Measurements from ENCODE around the gene TCF7.
"Not testable (repeated sequence)": the region's sequence is repeated elsewhere in the genome, so short reads cannot be mapped to it uniquely, and the experiment has no call there.

Gene TCF7

GRCh38 chr5:134145041-134145757 lies 30.7 kb downstream of the TCF7 start:
- no peak for DNase-seq (ENCODE audit: low read depth in 3 of 3)

- peak; percentile 58 to 78 (median 71) for DNase-seq (ENCODE audit: low read depth in 3 of 3)
Measured at GRCh38 chr5:134145779-134146581, 31.5 kb downstream of the TCF7 start.

GRCh38 chr5:134146651-134147518 lies 32.4 kb downstream of the TCF7 start:
- no peak for DNase-seq (ENCODE audit: low read depth in 3 of 3)

GRCh38 chr5:134148316-134148715 lies 33.8 kb downstream of the TCF7 start:
- DNase-seq (ENCODE audit: low read depth in 3 of 3), result no peak

- DNase-seq (ENCODE audit: low read depth in 3 of 3), result no peak
Measured at GRCh38 chr5:134148986-134149539, 34.6 kb downstream of the TCF7 start.

DNA sequence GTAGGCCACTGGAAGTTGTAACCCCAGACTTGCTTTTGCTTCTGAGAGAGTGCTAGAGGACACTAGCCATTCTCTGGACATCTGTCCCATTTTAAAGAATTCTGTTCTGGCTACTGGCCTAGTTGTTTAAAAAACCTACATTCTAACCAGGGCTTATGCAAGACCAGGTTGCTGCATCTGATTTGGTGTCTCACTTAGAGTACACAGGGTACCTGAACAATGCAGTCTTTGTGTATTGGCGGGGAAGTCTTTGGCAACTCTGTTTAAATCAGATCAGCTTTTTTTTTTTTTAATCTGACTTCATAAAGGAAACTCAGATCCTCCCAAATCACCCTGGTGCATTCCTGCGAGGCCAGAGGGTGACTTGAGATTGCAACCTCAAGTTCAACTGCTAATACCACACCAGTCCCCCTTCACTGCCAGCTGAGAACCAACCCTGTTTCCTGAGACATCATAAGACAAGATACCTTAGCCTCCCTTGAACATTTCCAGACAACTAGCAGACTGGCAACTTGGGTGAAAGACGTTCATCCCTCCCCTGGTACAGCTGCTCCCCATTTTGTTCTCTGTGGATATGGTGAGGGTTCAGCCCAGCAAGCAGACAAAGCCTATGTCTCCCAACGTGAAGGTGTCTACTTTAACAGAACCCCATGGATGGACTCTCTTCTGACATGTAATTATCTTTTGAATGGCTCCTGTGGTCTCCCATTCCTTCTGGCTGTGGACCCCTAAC lies 35.3 kb downstream of the TCF7 start:
- no peak for DNase-seq (ENCODE audit: low read depth in 3 of 3)

DNA sequence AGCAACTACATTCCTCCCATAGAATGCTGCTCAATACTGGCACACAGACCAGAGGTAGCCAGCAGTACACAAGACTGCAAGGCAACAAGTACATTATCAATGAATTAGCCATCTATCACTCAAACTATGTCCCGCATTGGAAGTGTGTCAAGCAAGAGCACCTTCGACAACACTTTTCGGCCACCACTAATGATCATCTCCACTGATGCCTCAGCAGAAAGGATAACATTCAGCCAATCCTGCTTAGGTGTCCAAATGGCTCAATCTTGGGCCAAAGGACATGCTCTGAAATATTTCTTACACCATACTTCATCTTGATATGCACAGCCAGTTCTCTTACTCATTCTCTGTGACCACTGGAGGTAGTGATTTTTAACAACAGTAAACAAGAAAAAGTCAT lies 37.2 kb downstream of the TCF7 start:
- no peak for DNase-seq (ENCODE audit: low read depth in 3 of 3)

GRCh38 chr5:134152173-134152832 lies 37.8 kb downstream of the TCF7 start:
- not testable (repeated sequence) for DNase-seq (ENCODE audit: low read depth in 3 of 3)

DNA sequence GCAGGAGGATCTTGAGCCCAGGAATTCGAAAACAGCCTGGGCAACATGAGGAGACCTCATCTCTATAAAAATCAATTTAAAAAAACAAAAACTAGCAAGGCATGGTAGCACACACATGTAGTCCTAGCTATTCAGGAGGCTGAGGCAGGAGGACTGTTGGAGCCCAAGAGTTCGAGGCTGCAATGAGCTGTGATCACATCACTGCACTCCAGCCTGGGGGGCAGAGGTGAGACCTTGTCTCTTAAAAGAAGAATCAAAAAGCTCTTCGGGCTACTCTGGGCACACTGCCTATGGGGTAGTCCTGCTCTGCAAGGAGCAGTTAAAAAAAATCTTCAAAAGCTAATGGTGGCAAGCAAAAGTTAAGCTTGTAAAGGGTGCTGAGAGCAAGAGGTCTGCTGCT lies 38.8 kb downstream of the TCF7 start:
- DNase-seq (ENCODE audit: low read depth in 3 of 3), result no peak

- DNase-seq (ENCODE audit: low read depth in 3 of 3), result no peak
Measured at GRCh38 chr5:134153657-134154056, 39.2 kb downstream of the TCF7 start.

DNA sequence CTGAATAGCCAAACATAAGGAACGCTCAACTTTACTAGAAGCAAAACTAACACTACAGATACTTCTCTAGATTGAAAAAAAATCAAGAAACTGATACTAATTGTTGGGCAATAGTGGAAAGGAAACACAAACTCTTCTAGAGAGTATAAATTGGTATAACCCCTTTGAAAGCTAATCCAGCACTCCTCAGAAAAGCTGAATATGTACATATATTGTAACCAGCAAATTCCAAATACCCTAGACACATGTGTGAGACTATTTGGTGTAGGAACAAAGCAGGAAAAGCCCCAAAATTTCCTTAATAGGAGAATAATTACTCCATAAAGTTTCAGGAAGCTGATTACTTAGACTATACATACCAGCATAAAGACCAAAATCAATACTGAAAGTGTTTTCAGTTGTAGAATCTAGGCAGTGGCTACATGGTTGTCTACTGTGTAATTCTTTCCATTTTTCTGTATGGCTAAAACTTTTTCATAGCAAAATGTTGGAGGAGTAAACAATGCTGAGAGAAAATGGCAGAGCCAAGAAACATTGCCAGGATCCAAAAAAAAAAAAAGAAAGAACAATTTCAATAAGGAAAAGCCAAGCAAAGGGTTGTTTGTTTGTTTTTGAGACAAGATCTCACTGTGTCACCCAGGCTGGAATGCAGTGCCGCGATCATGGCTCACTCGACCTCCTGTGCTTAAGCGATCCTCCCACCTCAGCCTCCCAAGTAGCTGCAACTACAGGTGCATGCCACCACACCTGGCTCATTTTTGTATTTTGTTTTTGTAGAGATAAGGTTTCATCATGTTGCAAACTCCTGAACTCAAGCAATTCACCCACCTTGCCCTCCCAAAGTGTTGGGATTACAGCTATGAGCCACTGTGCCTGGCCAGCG lies 47.3 kb downstream of the TCF7 start:
- DNase-seq (ENCODE audit: low read depth in 3 of 3), result no peak

- no peak for DNase-seq (ENCODE audit: low read depth in 3 of 3)
Measured at GRCh38 chr5:134162592-134162991, 48.1 kb downstream of the TCF7 start.

GRCh38 chr5:134171972-134172371 lies 57.5 kb downstream of the TCF7 start:
- no peak for DNase-seq (ENCODE audit: low read depth in 3 of 3)

- DNase-seq (ENCODE audit: low read depth in 3 of 3), result no peak
Measured at GRCh38 chr5:134174841-134175839, 60.7 kb downstream of the TCF7 start.

DNA sequence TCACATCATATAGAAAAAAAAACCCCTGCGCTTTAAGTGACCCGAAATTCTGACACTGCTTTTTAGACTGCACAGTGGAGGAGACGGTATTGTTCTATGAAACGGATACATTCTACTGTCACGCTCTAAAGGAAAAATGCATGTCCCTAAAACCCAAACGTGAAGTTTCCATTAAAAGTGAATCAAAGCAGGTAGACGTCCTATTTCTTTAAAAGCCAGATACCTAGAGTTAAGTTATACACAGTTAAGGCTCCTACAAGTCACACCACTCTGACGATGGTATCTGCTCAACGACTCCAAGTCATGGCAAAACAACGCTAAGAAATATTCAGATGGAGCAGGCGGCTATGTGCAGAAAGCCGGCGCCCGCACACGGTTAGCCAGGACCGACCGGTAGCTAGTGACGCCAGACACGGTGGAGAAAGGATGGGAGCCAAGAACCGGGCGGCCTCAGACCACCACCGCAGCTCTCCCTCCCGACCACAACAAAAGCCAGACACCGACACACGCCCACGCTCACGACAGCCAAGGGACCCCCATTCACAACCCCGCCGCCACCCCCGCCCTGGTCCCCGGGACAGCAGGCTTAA lies 61.5 kb downstream of the TCF7 start:
- peak in 1 of 3 donors; percentile 36 for DNase-seq (ENCODE audit: low read depth in 3 of 3)

- peak; percentile 70 to 77 (median 76) for DNase-seq (ENCODE audit: low read depth in 3 of 3)
Measured at GRCh38 chr5:134176511-134177368, 62.3 kb downstream of the TCF7 start, which contains the start of gene SKP1. TSS of gene SKP1 (minus strand) at chr5:134176950. CDS start at chr5:134174022, 2,928 bp downstream.

All from stimulated activated CD4-positive, alpha-beta T cell treated with anti-CD3 and anti-CD28 coated beads, TNF-alpha, amount 100 ng/mL, for 48 hours (primary cell).